Femur (tissue), 1 donor: ENCODE data around the gene DNAJB2.

Source experiments
- DNase-seq: peaks from one replicate; pipeline ENCODE4 v3.0.0-alpha.2; 2017

Gene DNAJB2

DNA sequence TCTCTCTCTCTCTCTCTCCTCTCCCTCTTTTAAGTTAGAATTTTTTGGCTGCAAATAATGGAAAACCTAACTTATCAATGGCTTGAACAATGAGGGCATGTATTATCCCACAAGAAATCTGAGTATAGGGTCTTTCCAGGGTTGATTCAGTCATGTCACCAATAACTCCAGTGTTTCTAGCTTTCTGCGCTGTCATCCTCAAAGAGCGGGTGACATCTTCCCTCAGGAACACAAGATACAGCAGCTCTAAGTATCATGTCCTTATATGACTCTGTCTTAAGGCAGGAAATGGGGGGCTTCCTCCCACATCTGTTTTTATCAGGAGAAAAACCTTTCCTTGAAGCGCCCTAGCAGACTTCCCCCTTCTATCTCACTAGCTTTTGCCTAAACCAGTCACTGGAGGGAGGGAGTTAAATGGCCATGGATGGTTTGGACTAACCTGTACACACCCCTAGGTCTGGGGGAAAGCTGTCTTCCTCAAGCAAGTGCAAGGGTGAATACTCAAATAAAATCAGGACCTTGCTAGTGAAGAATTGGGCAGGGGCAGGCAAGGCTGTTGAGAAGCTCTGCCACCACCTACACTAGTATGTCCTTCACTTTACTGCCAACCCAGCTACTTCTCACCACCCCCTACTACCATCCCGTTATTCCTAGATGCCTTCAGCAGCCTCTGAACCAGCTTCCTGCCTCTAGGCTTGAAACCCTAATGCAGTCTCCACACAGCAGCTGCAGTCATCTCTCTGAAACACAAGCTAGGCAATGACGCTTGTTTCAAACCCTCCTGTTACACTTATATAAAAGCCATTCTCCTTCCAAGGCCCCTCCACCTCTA, 17.9 kb upstream of the DNAJB2 start:
- DNase-seq, result no peak

DNA sequence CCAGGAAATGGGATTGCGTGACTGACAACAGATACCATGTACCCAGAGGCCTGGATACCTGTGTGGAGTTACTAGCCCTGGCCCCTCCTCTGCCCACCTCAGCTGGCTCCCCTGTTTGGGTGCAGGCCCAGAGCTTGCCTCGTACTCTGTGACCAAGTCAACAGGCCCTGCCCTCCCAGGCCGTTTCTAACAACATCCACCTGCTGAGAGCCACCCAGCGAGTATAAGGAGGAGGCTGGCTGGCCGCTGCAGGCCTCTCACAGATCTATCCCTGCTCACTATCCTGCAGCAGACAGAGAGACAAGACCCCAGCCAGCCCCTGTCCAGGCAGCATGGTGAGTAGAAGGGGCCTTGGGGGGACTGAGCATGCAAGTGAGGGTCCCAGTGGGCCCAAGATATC, 12.9 kb upstream of the DNAJB2 start:
- DNase-seq, result no peak

DNA sequence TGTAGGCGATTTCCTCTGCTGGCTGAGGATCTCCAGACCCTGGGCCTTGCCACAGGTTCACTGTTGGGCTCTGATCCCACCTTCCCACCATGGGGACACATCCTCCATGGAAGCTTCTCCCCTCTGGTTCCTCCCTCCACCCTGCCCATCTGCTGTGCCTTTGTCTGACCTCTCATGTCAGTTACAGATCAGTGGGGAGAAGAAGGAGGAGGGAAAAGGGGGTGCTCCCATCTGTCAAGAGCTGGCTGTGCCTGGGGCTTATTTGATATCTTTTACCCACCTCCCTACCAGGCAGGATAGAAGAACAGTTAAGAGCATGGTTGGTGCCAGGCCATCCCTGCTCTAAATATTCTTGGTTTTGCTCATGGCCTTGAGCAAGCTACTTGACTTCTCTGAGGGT, 12.3 kb upstream of the DNAJB2 start:
- DNase-seq, result no peak

DNA sequence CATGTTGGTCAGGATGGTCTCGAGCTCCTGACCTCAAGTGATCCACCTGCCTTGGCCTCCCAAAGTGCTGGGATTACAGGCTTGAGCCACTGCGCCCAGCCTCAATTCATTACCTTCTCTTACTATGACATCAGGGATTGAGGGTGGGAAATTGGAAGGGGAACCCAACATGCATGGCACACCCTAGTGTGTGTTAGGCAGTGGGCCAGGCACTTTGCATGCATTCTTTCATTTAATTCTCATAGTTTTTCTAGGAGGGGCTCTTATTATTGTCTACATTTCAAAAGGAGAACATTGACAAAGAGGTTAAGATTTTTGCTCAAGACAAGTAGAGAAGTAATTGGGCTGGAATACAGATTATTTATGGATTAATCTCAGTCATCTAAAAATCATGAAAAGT, 10.9 kb upstream of the DNAJB2 start:
- no peak for DNase-seq

DNA sequence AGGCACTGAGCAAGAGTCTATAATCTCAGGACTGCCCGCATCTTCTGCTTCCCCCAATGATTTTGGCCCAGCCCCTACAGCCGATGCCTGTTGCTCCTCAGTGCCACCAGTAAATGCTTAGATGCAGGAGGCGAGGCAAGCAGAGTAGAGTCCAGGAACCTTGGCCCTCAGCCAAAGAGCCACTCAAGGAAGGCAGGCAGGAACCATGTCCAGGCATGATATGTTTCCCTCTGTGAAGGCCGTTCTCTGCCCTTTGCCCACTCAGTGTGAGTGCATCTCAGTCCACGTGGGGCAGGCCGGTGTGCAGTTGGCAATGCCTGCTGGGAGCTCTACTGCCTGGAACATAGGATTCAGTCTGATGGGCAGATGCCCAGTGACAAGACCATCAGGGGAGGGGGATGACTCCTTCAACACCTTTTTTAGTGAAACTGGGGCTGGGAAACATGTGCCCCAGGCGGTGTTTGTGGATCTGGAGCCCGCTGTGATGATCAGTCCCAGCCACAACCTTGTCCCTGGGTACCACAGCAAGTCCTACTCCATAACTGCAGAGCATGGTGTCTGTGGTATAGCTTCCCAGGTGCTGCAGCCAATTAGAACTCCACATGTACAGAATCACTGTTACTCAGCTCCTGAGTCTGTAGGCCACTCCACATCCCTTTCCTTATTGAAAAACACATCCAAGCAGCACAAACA, 9.7 kb upstream of the DNAJB2 start:
- no peak for DNase-seq

DNA sequence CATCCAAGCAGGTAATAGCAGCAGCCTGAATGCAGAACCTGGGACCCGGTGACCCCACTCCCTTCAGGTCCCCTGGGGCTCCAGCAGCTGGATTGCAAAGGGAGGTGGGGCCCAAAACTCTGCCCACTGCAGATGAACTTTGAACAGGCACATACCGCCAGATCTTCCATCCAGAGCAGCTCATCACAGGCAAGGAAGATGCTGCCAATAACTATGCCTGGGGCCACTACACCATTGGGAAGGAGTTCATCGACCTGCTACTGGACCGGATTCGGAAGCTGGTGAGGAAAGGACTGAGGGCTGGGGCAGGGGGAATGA, 9.2 kb upstream of the DNAJB2 start:
- no peak for DNase-seq

DNA sequence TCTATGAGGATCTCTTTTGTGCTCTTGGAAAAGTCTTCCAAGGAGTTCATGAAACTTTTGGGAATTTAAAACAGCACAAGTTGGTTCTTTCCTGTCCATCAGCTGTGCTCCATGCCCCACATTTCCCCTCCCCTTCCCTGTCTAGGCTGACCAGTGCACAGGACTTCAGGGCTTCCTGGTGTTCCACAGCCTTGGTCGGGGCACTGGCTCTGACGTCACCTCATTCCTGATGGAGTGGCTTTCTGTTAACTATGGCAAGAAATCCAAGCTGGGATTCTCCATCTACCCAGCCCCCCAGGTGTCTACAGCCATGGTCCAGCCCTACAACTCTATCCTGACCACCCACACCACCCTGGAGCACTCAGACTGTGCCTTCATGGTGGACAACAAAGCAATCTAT, 8.1 kb upstream of the DNAJB2 start:
- DNase-seq, result no peak

DNA sequence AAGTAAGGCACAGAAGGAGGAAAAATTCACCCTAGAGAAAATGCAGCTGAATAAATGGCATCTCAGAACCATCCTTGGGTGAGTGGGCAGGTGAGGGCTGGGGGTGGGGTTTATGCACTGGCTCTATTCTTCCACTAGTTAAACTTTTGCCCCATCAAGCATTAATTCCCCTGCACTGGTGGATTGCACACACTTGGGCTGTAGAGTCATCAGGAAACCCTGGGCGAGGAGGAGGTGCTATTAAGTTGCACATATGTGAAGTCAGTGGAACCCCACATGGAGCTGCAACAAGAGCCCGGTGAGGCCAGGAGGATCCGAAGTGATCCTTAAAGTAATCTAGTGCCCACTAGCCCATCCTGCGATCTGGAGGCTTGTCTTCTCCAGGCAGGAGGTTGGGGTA, 6.8 kb upstream of the DNAJB2 start:
- DNase-seq, result no peak

DNA sequence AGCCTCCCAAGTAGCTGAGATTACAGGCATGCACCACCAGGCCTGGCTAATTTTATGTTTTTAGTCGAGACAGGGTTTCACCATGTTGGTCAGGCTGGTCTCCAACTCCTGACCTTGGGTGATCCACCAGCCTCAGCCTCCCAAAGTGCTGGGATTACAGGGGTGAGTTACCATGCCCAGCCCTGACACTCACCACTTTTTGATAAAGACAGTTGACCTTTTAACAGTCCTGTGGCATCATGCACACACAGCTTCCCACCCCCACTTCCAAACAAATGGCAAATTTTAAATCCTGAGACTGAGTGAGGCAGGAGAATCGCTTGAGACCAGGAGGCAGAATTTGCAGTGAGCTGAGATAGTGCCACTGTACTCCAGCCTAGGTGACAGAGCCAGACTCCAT, 6.2 kb upstream of the DNAJB2 start:
- DNase-seq, result no peak

DNA sequence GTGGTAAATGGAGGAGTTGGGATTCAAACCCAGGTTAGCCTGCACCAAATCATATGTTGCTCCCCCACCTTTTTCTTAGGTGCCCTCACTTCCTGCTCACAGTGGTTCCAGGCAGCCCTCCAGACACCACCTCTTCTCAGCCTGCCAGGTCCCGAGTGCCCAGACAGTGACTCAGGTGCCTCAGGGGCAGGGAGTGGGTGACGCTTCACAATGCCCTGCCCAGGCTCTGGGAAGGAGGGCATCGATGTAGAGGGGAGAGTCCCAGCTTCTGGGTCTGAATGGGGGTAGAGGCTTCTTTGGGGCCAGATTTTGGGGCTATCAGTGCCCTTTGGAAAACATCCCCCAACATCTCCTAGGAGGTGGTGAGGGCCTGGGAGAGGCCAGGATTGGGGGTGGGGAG, 5.2 kb upstream of the DNAJB2 start:
- no peak for DNase-seq

DNA sequence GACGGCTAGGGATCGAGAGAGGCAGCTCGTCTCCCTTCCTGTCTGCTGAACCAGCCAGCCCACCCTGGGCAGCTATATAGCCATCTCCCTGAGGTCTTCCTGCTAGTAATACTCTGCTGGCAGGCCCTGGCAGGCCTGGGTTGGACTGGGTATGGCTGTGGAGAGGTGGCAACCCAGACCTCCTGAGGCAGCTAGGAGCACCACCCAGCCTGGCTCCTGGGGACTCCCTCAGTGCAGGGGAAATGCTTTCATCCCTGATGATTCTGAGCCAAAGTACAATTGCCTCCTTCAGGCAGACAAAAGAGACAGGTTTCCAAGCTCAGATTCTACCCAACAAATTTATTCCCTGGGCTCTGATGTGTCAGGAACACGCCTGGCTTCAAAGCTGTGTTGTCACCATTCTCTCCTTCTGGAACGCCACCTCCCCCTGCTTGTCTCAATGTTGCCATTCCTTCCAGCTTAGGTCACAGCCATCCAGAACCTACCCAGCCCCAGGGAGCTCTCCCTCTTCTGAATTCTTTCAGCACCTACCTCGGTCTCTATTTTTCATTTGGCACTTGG, 4.7 kb upstream of the DNAJB2 start:
- DNase-seq, result no peak

DNA sequence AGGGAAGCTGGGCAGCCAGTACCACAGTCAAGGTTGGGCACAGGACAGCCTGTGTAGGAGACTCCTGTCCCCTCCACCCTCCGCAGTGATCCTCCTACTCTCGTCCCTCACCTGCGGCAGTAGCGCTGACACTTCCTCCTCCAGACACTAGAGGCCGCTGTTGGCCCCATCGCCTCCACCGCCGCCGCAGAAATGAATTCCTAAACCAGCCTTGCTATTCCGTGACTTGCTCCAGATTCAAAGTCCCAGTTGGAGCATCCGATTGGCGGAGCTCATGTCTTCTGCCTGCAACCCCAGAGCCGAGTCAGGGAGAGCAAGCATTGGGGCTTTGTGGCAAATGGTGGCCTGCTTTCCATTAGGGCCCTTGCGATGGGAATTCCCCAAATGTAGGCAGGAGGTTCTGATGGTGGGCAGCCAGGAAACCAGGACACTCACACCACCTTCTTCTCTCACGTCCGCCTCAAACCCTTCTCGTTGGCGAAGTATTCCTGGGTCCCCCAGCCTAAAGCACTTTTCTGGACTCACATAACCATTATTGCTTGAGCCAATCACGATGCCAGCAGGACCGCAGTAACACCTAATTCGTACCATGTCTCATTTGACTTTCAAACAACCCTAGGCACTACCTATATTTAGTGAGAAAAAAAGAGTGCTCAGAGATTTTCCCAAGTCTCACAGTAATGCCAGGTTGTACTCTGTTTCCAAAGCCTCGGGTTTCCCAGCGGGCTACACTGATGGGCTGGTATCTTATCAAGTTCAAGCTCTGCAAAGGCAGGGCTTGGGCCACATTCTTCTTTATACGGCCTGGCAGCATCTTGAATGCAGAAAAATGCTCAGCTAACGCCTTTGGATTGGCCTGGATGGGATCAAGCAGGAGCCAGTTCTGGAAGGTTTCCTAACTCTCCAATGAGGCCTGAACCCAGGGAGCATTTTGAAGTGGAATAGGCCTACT, 1.2 kb upstream of the DNAJB2 start:
- peak; percentile 90 for DNase-seq

DNA sequence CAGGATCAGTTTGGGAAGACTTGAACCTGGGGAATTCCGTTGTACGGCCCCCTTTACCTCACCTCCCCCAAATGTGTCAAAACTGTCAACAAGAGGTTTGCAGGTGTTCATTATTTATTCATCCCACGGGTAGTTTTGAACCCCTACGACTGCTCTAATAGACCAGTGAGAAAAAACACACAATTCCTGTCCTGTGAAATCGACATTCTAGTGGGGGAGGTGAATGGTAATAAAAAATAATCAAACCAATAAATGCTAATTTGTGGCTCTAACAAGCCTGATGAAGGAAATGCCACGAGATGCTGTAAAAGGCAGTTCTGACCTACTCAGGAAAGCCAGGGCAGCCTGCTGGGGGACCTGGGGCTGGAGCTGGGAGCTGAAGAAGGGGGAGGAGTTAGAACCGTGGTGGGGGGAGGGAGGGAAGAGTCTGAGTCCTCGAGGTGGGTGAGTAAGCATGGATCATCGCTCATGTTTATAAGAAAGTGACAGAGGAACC, 463 bp upstream of the DNAJB2 start:
- DNase-seq, result no peak

DNA sequence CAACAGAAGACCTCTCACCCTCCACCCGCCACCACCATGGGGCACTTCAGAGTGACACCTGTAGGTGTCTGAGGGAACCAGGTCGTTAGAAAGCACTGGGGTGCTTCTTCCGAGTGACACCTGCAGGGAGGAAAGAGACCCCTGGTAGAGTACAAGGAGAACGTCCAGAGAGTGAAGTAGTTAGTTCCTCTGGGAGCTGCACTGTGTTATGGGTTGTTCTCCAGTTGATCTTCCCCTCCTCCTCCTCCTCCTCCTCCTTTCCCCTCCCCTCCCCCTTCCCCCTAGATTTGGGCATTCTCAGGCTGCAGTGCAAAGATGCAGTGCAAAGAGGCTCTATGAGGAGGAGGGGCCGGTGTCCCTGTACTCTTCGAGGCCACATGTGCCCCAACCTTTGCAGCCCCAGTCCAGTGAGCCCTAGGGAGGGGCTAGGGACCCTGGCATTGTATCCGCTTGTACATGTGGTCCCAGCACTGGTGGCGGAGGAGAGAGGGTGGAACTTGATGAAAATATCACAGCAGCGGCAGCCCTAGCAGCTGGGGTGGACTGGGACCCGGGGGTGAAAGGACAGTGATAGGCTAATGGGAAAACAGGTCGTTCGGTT, 850 bp downstream of the DNAJB2 start:
- no peak for DNase-seq

DNA sequence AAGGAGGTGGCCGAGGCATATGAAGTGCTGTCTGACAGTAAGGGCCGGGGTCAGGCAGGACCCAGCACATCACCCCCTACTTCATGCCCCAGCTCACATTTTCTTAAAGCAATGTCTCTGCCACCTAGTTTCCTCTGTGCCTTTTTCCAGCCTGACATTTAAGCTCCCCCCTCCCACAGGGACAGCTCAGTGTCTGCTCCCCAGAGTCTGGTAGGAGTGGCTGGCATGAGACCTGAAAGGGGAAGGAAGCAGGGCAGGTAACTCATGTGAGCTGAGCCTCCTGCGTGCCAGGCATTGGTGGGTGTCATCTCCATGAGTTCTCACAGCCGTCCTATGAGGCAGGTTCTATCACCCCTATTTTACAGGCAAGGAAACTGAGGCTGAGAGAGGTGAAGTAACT, 1.5 kb downstream of the DNAJB2 start:
- no peak for DNase-seq

DNA sequence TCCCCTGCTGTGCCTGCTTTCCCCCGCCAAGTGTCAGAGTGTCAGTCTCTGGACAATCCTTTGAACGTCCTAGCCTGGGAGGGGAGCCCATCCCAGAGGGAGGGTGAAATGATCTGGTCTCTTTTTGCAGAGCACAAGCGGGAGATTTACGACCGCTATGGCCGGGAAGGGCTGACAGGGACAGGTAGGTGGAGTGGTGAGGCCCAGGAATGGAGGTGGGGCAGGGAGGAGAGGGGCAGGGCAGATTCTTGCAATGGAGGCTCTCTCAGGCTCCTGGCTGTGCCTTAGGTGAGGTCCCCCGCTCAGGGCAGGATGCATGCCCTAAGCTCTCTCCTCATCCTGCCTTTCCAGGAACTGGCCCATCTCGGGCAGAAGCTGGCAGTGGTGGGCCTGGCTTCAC, 2.4 kb downstream of the DNAJB2 start:
- DNase-seq, result no peak

DNA sequence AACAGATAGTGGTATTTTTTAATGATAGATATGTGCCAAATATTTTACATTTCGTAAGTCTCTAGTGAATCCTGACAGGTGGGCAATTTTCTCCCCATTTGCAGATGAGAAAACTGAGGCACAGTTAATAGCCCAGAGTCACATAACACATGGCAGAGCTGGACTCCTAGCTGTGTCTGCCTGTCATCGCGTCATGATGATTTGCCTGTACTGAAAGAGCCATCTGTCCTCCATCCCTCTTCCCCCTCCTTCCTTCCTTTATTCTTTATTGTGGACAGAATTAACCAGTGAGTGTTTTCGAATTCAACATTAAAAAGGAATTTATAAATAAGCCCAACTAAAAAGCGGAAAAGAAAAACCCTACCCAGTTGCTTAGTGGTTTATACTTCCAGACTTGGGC, 3.2 kb downstream of the DNAJB2 start:
- DNase-seq, result no peak

DNA sequence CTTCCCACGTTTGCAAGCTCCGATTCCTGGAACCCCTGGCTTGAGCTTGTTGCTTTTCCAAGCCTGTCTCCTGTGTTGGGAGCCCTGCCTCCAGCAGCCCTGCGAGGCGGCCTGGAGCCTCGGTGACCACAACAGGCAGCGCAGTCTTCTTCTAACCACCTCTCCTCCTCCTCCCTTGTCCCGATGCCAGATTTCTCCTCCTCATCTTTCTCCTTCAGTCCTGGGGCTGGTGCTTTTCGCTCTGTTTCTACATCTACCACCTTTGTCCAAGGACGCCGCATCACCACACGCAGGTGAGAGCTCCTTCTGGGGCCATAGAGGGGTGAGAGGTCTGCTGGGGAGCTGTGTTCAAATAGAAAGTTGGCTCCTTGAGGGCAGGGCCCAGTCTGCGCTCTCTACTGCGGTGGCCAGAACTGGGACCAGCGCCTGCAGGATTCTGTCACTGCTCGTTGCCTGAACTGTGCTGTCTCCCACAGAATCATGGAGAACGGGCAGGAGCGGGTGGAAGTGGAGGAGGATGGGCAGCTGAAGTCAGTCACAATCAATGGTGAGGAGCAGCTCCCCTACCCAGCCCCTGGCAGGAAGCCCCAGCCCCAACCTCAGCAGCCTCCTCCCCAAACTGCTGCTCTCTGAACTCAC, 3.9 kb downstream of the DNAJB2 start:
- DNase-seq, result no peak

DNA sequence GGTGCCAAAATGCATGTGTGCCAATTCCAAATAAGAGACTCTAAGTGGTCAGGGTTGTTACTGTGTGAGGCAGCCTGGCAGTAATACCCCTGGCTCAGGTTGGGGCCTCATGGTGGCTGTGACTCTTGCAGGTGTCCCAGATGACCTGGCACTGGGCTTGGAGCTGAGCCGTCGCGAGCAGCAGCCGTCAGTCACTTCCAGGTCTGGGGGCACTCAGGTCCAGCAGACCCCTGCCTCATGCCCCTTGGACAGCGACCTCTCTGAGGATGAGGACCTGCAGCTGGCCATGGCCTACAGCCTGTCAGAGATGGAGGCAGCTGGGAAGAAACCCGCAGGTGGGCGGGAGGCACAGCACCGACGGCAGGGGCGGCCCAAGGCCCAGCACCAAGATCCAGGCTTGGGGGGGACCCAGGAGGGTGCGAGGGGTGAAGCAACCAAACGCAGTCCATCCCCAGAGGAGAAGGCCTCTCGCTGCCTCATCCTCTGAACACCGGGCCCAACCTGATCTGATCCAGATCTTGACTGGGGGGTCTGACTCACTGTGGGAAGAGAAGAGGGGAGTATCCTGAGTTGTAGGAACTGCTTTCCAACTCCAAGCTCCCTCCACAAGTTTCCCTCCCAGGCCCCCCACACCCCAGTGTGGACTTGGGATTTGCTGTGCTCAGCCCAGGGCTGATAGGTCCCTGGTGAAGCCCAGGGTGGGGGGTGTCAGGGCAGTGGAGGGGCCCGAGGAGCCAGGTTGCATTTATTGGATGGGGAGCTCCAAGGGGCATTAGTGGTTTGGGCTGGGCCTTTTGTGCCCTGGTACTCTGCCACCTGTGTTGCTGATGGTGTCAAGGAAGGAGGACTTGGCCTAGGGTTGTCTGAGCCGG, 5.6 kb downstream of the DNAJB2 start:
- no peak for DNase-seq

DNA sequence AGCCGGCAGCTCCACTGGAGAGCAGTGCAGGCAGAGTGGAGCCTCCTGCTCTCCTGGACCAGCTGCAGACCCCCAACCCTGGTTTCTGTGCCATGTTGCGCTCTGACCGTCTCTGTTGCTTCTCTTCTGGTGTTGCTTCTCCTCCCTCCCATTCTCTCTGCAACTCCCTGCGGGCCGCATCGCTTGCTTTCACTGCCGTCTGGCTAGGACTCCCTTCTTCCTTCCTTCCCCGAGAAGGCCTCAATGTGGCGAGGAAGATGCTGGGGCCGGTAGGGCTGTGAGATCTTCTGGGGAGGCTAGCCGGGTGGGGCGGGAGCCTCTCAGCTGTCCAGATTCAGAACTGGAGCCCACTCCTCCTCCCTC, 6.2 kb downstream of the DNAJB2 start:
- no peak for DNase-seq

DNA sequence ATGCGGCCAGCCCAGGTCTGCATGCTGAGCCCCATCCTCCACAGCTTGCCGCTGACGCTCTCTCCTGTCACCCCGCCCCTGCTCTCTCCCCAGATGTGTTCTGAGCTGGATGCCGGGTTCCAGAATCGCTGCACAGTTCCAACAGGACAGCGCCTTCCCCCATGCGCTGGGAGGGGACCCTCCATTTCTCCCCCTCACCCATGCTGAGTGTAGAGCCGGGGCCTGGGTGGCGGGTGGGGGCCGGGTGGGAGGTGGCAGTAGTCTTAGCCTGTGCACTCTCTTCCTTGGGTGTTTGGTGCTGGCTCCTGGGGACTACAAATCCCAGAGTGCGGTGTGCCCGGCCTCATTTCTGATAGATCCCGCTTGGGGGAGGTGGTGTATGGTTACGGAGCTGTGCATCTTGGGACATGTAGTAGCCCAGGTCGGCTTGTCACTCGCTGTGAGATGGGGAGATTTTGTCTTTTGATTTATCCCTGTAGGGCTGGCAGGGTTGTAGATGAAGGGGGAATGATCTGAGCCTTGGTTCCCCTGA, 6.8 kb downstream of the DNAJB2 start:
- peak; percentile 78 for DNase-seq
